HG03521 (cell line): ENCODE measurements around the gene ABI3.

Source experiments
- ATAC-seq: cut with Tn5 transposase; IDR thresholded peaks from one replicate; pipeline ENCODE4 v1.9.1; 2021; ENCODE audit warnings: mild to moderate bottlenecking, moderate library complexity; ENCODE audit not compliant: unreplicated experiment

The ABI3 gene

GRCh38 chr17:49196520-49196919, 14.0 kb upstream of the ABI3 start:
- ATAC-seq, result no peak

- ATAC-seq, result no peak
Measured at GRCh38 chr17:49197346-49197998, 13.0 kb upstream of the ABI3 start.

GRCh38 chr17:49198211-49198610, 12.3 kb upstream of the ABI3 start:
- no peak for ATAC-seq

GRCh38 chr17:49200423-49201083, 10.0 kb upstream of the ABI3 start:
- ATAC-seq, result no peak

GRCh38 chr17:49201481-49201927, 9.0 kb upstream of the ABI3 start:
- no peak for ATAC-seq

- no peak for ATAC-seq
Measured at GRCh38 chr17:49203796-49204195, 6.7 kb upstream of the ABI3 start.

GRCh38 chr17:49204516-49204915, 6.0 kb upstream of the ABI3 start:
- no peak for ATAC-seq

- ATAC-seq, result no peak
Measured at GRCh38 chr17:49209061-49209571, 1.4 kb upstream of the ABI3 start.

- no peak for ATAC-seq
Measured at GRCh38 chr17:49213399-49213798, 2.9 kb downstream of the ABI3 start.

GRCh38 chr17:49213847-49214246, 3.3 kb downstream of the ABI3 start:
- ATAC-seq, result no peak

- ATAC-seq, result no peak
Measured at GRCh38 chr17:49214676-49215360, 4.3 kb downstream of the ABI3 start.

- ATAC-seq, result no peak
Measured at GRCh38 chr17:49216482-49216881, 6.0 kb downstream of the ABI3 start.

- no peak for ATAC-seq
Measured at GRCh38 chr17:49216953-49217650, 6.6 kb downstream of the ABI3 start.

- ATAC-seq, result peak; percentile 51
Measured at GRCh38 chr17:49217651-49218413, 7.3 kb downstream of the ABI3 start.

GRCh38 chr17:49218941-49219913, 8.7 kb downstream of the ABI3 start:
- ATAC-seq, result no peak

GRCh38 chr17:49219987-49220386, 9.5 kb downstream of the ABI3 start:
- ATAC-seq, result no peak

GRCh38 chr17:49223168-49223516, 12.6 kb downstream of the ABI3 start:
- no peak for ATAC-seq

GRCh38 chr17:49223517-49224197, 13.2 kb downstream of the ABI3 start:
- no peak for ATAC-seq
